ENCODE results near the gene XYLT1. TPM values are rescaled to one million over a fixed set of nuclear protein-coding genes. Genes with fewer than 3 reads are reported as not detected.

Gene XYLT1
- total and polyA plus RNA-seq, 12 donors = 0.29 to 4.0 (median 1.6) TPM

GRCh38 chr16:17257426-17258023, 213.2 kb downstream of the XYLT1 start:
- ATAC-seq (no peak), DNase-seq (no peak)
- peaks cover 0 to 17% (median 0%) of the 10 kb centered on the region in 9 donors for H3K4me1 ChIP-seq
- 92% methylated on average over 13 of the region's 13 CpGs for WGBS, 2 donors
- H3K36me3 ChIP-seq = no peaks in the 10 kb centered on the region
- no peak for TF ChIP-seq CTCF (IDR thresholded peaks at IDR 0.05)
- H3K27me3 ChIP-seq = no peaks in the 10 kb centered on the region
- intact Hi-C loops (cut with DNase I) = no loop called here
- H3K4me3 ChIP-seq = no peak overlapping the region
- H3K27ac ChIP-seq = no peak overlapping the region
- no peaks in the 10 kb centered on the region for H3K9me3 ChIP-seq

- no peak overlapping the region for H3K4me3 ChIP-seq
- no peak overlapping the region for H3K27ac ChIP-seq
- 89 to 92% methylated on average over 3 of the region's 3 CpGs for WGBS, 2 donors
- intact Hi-C loops (cut with DNase I) = no loop called here
- H3K27me3 ChIP-seq = peaks cover 0 to 6% (median 0%) of the 10 kb centered on the region in 7 donors
- TF ChIP-seq CTCF (IDR thresholded peaks at IDR 0.05) = no peak
- ATAC-seq (no peak), DNase-seq (no peak)
- H3K36me3 ChIP-seq = no peaks in the 10 kb centered on the region
- H3K4me1 ChIP-seq = no peaks in the 10 kb centered on the region
- H3K9me3 ChIP-seq = no peaks in the 10 kb centered on the region
Measured at GRCh38 chr16:17252701-17253100, 218.1 kb downstream of the XYLT1 start.

GRCh38 chr16:17252064-17252463, 218.7 kb downstream of the XYLT1 start:
- TF ChIP-seq CTCF (IDR thresholded peaks at IDR 0.05) = no peak
- no peaks in the 10 kb centered on the region for H3K4me1 ChIP-seq
- H3K27me3 ChIP-seq = peaks cover 0 to 6% (median 0%) of the 10 kb centered on the region in 7 donors
- 92 to 93% methylated on average over 6 to 7 of the region's 7 CpGs for WGBS, 2 donors
- H3K9me3 ChIP-seq = no peaks in the 10 kb centered on the region
- ATAC-seq (no peak), DNase-seq (no peak)
- H3K36me3 ChIP-seq = no peaks in the 10 kb centered on the region
- intact Hi-C loops (cut with DNase I) = no loop called here
- no peak overlapping the region for H3K27ac ChIP-seq
- no peak overlapping the region for H3K4me3 ChIP-seq

GRCh38 chr16:17251496-17251895, 219.3 kb downstream of the XYLT1 start:
- H3K9me3 ChIP-seq = no peaks in the 10 kb centered on the region
- H3K36me3 ChIP-seq = no peaks in the 10 kb centered on the region
- no peak for ATAC-seq
- H3K4me1 ChIP-seq = no peaks in the 10 kb centered on the region
- intact Hi-C loops (cut with DNase I) = no loop called here
- no peak overlapping the region for H3K4me3 ChIP-seq
- peaks cover 0 to 6% (median 0%) of the 10 kb centered on the region in 7 donors for H3K27me3 ChIP-seq
- TF ChIP-seq CTCF (IDR thresholded peaks at IDR 0.05) = no peak
- 76 to 91% methylated on average over 6 of the region's 6 CpGs for WGBS, 2 donors
- DNase-seq = no peak
- H3K27ac ChIP-seq = no peak overlapping the region

All from heart right ventricle (tissue), 16 donors.